Neural cell (in vitro differentiated cells): Measurements from ENCODE around the gene C3orf70. TPM values are rescaled to one million over a fixed set of nuclear protein-coding genes. Genes with fewer than 3 reads are reported as not detected.

Source experiments
- H2AFZ ChIP-seq: fragments of 200-600, 300-800 bp; sonication (generic), shearing (Covaris generic); 2 replicates; pipeline ENCODE4 v1.6.0; 2014; ENCODE audit warnings: low read depth, mild to moderate bottlenecking, antibody characterized with exemption, low read length, moderate library complexity
- H3F3A ChIP-seq: fragments of 200-600 bp; shearing (Covaris generic); 2 replicates; pipeline ENCODE4 v1.6.1; 2016; ENCODE audit warnings: mild to moderate bottlenecking, moderate library complexity, mixed read lengths, antibody characterized with exemption, low read length; ENCODE audit not compliant: insufficient read depth, poor library complexity, severe bottlenecking
- H3K27ac ChIP-seq: fragments of 200-600, 300-800 bp; sonication (generic), shearing (Covaris generic); 2 replicates; pipeline ENCODE4 v1.5.1; 2014; ENCODE audit warnings: mild to moderate bottlenecking, low read length, moderate library complexity
- H3K27me3 ChIP-seq: fragments of 300-800, 200-600 bp; sonication (generic), shearing (Covaris generic); 2 replicates; pipeline ENCODE4 v1.6.0; 2014; ENCODE audit warnings: mild to moderate bottlenecking, low read depth, low read length, moderate library complexity; ENCODE audit not compliant: insufficient read depth
- H3K36me3 ChIP-seq: fragments of 300-800, 200-600 bp; sonication (generic), shearing (Covaris generic); 2 replicates; pipeline ENCODE4 v1.5.1; 2014; ENCODE audit warnings: mild to moderate bottlenecking, antibody characterized with exemption, low read length, moderate library complexity; ENCODE audit not compliant: insufficient read depth
- H3K4me2 ChIP-seq: fragments of 300-800, 200-600 bp; sonication (generic), shearing (Covaris generic); 2 replicates; pipeline ENCODE4 v1.6.0; 2014; ENCODE audit warnings: mild to moderate bottlenecking, low read length
- H3K4me3 ChIP-seq: fragments of 300-800, 200-600 bp; sonication (generic), shearing (Covaris generic); 2 replicates; pipeline ENCODE4 v1.5.1; 2014; ENCODE audit warnings: mild to moderate bottlenecking, low read length, moderate library complexity
- H3K79me2 ChIP-seq: fragments of 200-600 bp; shearing (Covaris generic); replicated peaks from 2 replicates; pipeline ENCODE4 v1.6.0; 2014; ENCODE audit warnings: mild to moderate bottlenecking, low read length, moderate library complexity; ENCODE audit not compliant: insufficient read depth
- H3K9ac ChIP-seq: fragments of 300-800, 200-600 bp; sonication (generic), shearing (Covaris generic); 2 replicates; pipeline ENCODE4 v1.6.1; 2016; ENCODE audit warnings: mild to moderate bottlenecking, low read length, mixed read lengths
- H3K9me2 ChIP-seq: fragments of 200-600 bp; shearing (Covaris generic); 2 replicates; pipeline ENCODE4 v1.6.1; 2016; ENCODE audit warnings: mild to moderate bottlenecking, low read length, mixed read lengths; ENCODE audit not compliant: insufficient read depth
- H3K9me3 ChIP-seq: fragments of 200-600, 300-800 bp; sonication (generic), shearing (Covaris generic); 2 replicates; pipeline ENCODE4 v1.6.1; 2016; ENCODE audit warnings: mild to moderate bottlenecking, mixed run types, low read length, moderate library complexity, mixed read lengths
- H4K20me1 ChIP-seq: fragments of 200-600 bp; shearing (Covaris generic); 2 replicates; pipeline ENCODE4 v1.6.1; 2016; ENCODE audit warnings: mild to moderate bottlenecking, mixed run types; ENCODE audit not compliant: insufficient read depth
- EP300 ChIP-seq: fragments of 450-650 bp; conservative IDR thresholded peaks from 2 replicates; pipeline ENCODE4 v1.6.1; 2014; ENCODE audit warnings: antibody characterized with exemption, mild to moderate bottlenecking, moderate library complexity; ENCODE audit not compliant: poor library complexity, severe bottlenecking
- EZH2 ChIP-seq: fragments of 200-600, 300-800 bp; shearing (Covaris generic), sonication (generic); IDR thresholded peaks from 2 replicates; pipeline ENCODE4 v1.6.1; 2014; ENCODE audit warnings: antibody characterized with exemption, low read length, borderline replicate concordance, mild to moderate bottlenecking; ENCODE audit not compliant: insufficient read depth, poor library complexity, severe bottlenecking
- MXI1 ChIP-seq: fragments of 450-650 bp; conservative IDR thresholded peaks from 2 replicates; pipeline ENCODE4 v1.6.1; 2014; ENCODE audit warnings: antibody characterized with exemption, mild to moderate bottlenecking; ENCODE audit not compliant: poor library complexity, severe bottlenecking
- POLR2AphosphoS5 ChIP-seq: IDR thresholded peaks from 2 replicates; pipeline ENCODE4 v1.6.1; 2012
- RAD21 ChIP-seq: fragments of 450-650 bp; conservative IDR thresholded peaks from 2 replicates; pipeline ENCODE4 v1.6.1; 2014; ENCODE audit warnings: antibody characterized with exemption, mild to moderate bottlenecking, moderate library complexity
- SMC3 ChIP-seq: fragments of 450-650 bp; conservative IDR thresholded peaks from 2 replicates; pipeline ENCODE4 v1.6.1; 2014; ENCODE audit warnings: antibody characterized with exemption, mild to moderate bottlenecking, moderate library complexity; ENCODE audit not compliant: poor library complexity
- TAF1 ChIP-seq: IDR thresholded peaks from 2 replicates; pipeline ENCODE4 v1.6.1; 2012; ENCODE audit warnings: low read depth
- polyA plus RNA-seq: library from polyadenylated mRNA; depleted of rRNA; stranded (reverse); fragments of >200 nt; gene quantifications from 2 replicates; pipeline ENCODE4 v1.2.3, GENCODE V29; 2014
- TF ChIP-seq, protein P1 (sequence below): IDR thresholded peaks from 2 replicates; pipeline ENCODE4 v1.6.1; 2012; ENCODE audit warnings: borderline replicate concordance
- TF ChIP-seq, protein P2 (sequence below): fragments of 450-650 bp; IDR thresholded peaks from 2 replicates; pipeline ENCODE4 v1.5.1; 2014; ENCODE audit warnings: antibody characterized with exemption, mild to moderate bottlenecking, moderate library complexity; ENCODE audit not compliant: poor library complexity, severe bottlenecking

Gene C3orf70
- polyA plus RNA-seq, 1 donor from 2014 or later = 3.4 TPM

DNA sequence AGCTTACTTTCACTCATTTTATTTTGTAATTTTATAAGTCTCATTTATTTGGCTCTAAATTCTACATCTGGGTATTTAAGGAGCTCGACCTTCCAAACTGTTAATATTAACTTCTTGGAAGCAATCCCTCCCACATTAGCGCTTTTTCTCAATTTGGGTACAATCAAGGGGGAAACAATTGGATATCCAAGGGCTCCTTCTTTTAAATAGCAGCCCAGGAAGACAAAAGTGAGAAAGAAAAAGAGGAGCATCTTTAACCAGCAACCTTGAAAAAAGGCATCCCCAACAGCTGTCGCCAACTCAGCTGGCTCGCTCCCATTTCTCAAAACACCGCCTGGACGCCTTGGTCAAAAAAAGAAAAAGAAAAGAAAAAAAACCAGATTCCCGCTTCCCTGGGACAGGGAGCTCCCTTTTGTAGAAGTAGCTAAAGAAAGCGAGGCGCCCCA lies 873 bp downstream of the C3orf70 start:
- Histone ChIP-seq H3K4me2 (peak overlapping the region; percentile 47), H3F3A (no peaks in the 10 kb centered on the region), H3K9me2 (no peaks in the 10 kb centered on the region), H3K27me3 (peaks cover 29% of the 10 kb centered on the region), H3K27ac (peak overlapping the region; percentile 72), H3K9me3 (no peaks in the 10 kb centered on the region), H3K9ac (peak overlapping the region; percentile 72), H4K20me1 (no peaks in the 10 kb centered on the region), H3K4me3 (peak overlapping the region; percentile 81), H3K36me3 (no peaks in the 10 kb centered on the region), H3K79me2 (no peaks in the 10 kb centered on the region), H2AFZ (no peak overlapping the region)
- TF ChIP-seq SMC3 (no peak), MXI1 (no peak), POLR2AphosphoS5 (no peak), EP300 (no peak), RAD21 (no peak), EZH2 (no peak), TAF1 (no peak)
- TF ChIP-seq, protein P1, sequence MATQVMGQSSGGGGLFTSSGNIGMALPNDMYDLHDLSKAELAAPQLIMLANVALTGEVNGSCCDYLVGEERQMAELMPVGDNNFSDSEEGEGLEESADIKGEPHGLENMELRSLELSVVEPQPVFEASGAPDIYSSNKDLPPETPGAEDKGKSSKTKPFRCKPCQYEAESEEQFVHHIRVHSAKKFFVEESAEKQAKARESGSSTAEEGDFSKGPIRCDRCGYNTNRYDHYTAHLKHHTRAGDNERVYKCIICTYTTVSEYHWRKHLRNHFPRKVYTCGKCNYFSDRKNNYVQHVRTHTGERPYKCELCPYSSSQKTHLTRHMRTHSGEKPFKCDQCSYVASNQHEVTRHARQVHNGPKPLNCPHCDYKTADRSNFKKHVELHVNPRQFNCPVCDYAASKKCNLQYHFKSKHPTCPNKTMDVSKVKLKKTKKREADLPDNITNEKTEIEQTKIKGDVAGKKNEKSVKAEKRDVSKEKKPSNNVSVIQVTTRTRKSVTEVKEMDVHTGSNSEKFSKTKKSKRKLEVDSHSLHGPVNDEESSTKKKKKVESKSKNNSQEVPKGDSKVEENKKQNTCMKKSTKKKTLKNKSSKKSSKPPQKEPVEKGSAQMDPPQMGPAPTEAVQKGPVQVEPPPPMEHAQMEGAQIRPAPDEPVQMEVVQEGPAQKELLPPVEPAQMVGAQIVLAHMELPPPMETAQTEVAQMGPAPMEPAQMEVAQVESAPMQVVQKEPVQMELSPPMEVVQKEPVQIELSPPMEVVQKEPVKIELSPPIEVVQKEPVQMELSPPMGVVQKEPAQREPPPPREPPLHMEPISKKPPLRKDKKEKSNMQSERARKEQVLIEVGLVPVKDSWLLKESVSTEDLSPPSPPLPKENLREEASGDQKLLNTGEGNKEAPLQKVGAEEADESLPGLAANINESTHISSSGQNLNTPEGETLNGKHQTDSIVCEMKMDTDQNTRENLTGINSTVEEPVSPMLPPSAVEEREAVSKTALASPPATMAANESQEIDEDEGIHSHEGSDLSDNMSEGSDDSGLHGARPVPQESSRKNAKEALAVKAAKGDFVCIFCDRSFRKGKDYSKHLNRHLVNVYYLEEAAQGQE = no peak
- TF ChIP-seq, protein P2, sequence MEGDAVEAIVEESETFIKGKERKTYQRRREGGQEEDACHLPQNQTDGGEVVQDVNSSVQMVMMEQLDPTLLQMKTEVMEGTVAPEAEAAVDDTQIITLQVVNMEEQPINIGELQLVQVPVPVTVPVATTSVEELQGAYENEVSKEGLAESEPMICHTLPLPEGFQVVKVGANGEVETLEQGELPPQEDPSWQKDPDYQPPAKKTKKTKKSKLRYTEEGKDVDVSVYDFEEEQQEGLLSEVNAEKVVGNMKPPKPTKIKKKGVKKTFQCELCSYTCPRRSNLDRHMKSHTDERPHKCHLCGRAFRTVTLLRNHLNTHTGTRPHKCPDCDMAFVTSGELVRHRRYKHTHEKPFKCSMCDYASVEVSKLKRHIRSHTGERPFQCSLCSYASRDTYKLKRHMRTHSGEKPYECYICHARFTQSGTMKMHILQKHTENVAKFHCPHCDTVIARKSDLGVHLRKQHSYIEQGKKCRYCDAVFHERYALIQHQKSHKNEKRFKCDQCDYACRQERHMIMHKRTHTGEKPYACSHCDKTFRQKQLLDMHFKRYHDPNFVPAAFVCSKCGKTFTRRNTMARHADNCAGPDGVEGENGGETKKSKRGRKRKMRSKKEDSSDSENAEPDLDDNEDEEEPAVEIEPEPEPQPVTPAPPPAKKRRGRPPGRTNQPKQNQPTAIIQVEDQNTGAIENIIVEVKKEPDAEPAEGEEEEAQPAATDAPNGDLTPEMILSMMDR = no peak

DNA sequence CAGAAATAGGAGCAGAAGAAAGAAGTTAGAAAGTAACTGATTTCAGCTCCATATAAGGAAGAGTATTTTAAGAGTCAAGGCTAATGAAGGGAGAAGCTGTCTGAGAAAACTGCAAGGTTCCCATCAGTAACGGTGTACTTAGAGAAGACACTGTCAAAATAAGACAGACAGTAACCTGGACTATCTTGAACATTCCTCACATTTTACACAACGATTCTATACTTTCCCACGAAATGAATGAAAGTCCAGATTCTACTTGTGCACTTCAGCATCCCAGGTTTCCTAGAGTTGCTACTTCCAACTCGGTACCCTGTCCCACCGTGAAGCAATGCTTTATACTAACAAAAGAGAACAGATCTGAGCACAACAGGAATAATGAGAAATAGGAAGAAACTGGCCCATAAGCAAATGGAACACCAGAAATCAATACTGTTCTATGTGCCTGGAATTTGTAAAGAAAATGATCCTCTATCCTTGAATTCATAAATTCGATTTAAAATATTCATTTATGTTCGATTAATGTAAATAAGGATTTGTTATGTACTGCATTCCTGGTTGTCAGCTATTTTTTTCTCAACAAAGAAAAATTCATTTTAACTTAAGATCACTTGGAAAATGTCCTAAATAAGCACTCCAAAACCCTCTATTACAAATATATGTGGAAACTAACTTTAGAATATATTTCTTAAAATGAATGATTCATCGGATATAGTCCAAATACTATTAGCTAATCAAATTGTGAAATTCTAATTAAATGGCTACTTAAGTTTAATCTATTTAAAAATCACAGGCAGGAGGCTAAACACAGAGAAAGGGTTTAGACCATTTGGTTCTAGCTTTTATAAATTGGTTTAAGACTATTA lies 1.5 kb downstream of the C3orf70 start:
- Histone ChIP-seq H3F3A (no peaks in the 10 kb centered on the region), H3K27ac (no peak overlapping the region)

More for the DNA sequence above, 1.5 kb downstream of the C3orf70 start:
- peak overlapping the region; percentile 72 for H3K9ac ChIP-seq
- H3K36me3 ChIP-seq = no peaks in the 10 kb centered on the region
- H3K9me3 ChIP-seq = no peaks in the 10 kb centered on the region
- peaks cover 29% of the 10 kb centered on the region for H3K27me3 ChIP-seq
- peak overlapping the region; percentile 81 for H3K4me3 ChIP-seq
- TF ChIP-seq EZH2 (no peak), MXI1 (no peak), EP300 (no peak), SMC3 (no peak), RAD21 (no peak), POLR2AphosphoS5 (no peak), TAF1 (no peak)
- TF ChIP-seq, protein P1 = no peak
- TF ChIP-seq, protein P2 = no peak
- H3K9me2 ChIP-seq = no peaks in the 10 kb centered on the region
- H2AFZ ChIP-seq = no peak overlapping the region
- H3K79me2 ChIP-seq = no peaks in the 10 kb centered on the region
- H3K4me2 ChIP-seq = peak overlapping the region; percentile 47
- no peaks in the 10 kb centered on the region for H4K20me1 ChIP-seq
